Neural cell (in vitro differentiated cells): Measurements from ENCODE around the gene ARHGEF10L. TPM values are rescaled to one million over a fixed set of nuclear protein-coding genes. Genes with fewer than 3 reads are reported as not detected.

ENCODE experiments used
- H2AFZ ChIP-seq: fragments of 200-600, 300-800 bp; sonication (generic), shearing (Covaris generic); 2 replicates; pipeline ENCODE4 v1.6.0; 2014; ENCODE audit warnings: low read depth, mild to moderate bottlenecking, antibody characterized with exemption, low read length, moderate library complexity
- H3F3A ChIP-seq: fragments of 200-600 bp; shearing (Covaris generic); 2 replicates; pipeline ENCODE4 v1.6.1; 2016; ENCODE audit warnings: mild to moderate bottlenecking, moderate library complexity, mixed read lengths, antibody characterized with exemption, low read length; ENCODE audit not compliant: insufficient read depth, poor library complexity, severe bottlenecking
- H3K27ac ChIP-seq: fragments of 200-600, 300-800 bp; sonication (generic), shearing (Covaris generic); 2 replicates; pipeline ENCODE4 v1.5.1; 2014; ENCODE audit warnings: mild to moderate bottlenecking, low read length, moderate library complexity
- H3K27me3 ChIP-seq: fragments of 300-800, 200-600 bp; sonication (generic), shearing (Covaris generic); 2 replicates; pipeline ENCODE4 v1.6.0; 2014; ENCODE audit warnings: mild to moderate bottlenecking, low read depth, low read length, moderate library complexity; ENCODE audit not compliant: insufficient read depth
- H3K36me3 ChIP-seq: fragments of 300-800, 200-600 bp; sonication (generic), shearing (Covaris generic); 2 replicates; pipeline ENCODE4 v1.5.1; 2014; ENCODE audit warnings: mild to moderate bottlenecking, antibody characterized with exemption, low read length, moderate library complexity; ENCODE audit not compliant: insufficient read depth
- H3K4me2 ChIP-seq: fragments of 300-800, 200-600 bp; sonication (generic), shearing (Covaris generic); 2 replicates; pipeline ENCODE4 v1.6.0; 2014; ENCODE audit warnings: mild to moderate bottlenecking, low read length
- H3K4me3 ChIP-seq: fragments of 300-800, 200-600 bp; sonication (generic), shearing (Covaris generic); 2 replicates; pipeline ENCODE4 v1.5.1; 2014; ENCODE audit warnings: mild to moderate bottlenecking, low read length, moderate library complexity
- H3K79me2 ChIP-seq: fragments of 200-600 bp; shearing (Covaris generic); replicated peaks from 2 replicates; pipeline ENCODE4 v1.6.0; 2014; ENCODE audit warnings: mild to moderate bottlenecking, low read length, moderate library complexity; ENCODE audit not compliant: insufficient read depth
- H3K9ac ChIP-seq: fragments of 300-800, 200-600 bp; sonication (generic), shearing (Covaris generic); 2 replicates; pipeline ENCODE4 v1.6.1; 2016; ENCODE audit warnings: mild to moderate bottlenecking, low read length, mixed read lengths
- H3K9me2 ChIP-seq: fragments of 200-600 bp; shearing (Covaris generic); 2 replicates; pipeline ENCODE4 v1.6.1; 2016; ENCODE audit warnings: mild to moderate bottlenecking, low read length, mixed read lengths; ENCODE audit not compliant: insufficient read depth
- H3K9me3 ChIP-seq: fragments of 200-600, 300-800 bp; sonication (generic), shearing (Covaris generic); 2 replicates; pipeline ENCODE4 v1.6.1; 2016; ENCODE audit warnings: mild to moderate bottlenecking, mixed run types, low read length, moderate library complexity, mixed read lengths
- H4K20me1 ChIP-seq: fragments of 200-600 bp; shearing (Covaris generic); 2 replicates; pipeline ENCODE4 v1.6.1; 2016; ENCODE audit warnings: mild to moderate bottlenecking, mixed run types; ENCODE audit not compliant: insufficient read depth
- EP300 ChIP-seq: fragments of 450-650 bp; conservative IDR thresholded peaks from 2 replicates; pipeline ENCODE4 v1.6.1; 2014; ENCODE audit warnings: antibody characterized with exemption, mild to moderate bottlenecking, moderate library complexity; ENCODE audit not compliant: poor library complexity, severe bottlenecking
- EZH2 ChIP-seq: fragments of 200-600, 300-800 bp; shearing (Covaris generic), sonication (generic); IDR thresholded peaks from 2 replicates; pipeline ENCODE4 v1.6.1; 2014; ENCODE audit warnings: antibody characterized with exemption, low read length, borderline replicate concordance, mild to moderate bottlenecking; ENCODE audit not compliant: insufficient read depth, poor library complexity, severe bottlenecking
- MXI1 ChIP-seq: fragments of 450-650 bp; conservative IDR thresholded peaks from 2 replicates; pipeline ENCODE4 v1.6.1; 2014; ENCODE audit warnings: antibody characterized with exemption, mild to moderate bottlenecking; ENCODE audit not compliant: poor library complexity, severe bottlenecking
- POLR2AphosphoS5 ChIP-seq: IDR thresholded peaks from 2 replicates; pipeline ENCODE4 v1.6.1; 2012
- RAD21 ChIP-seq: fragments of 450-650 bp; conservative IDR thresholded peaks from 2 replicates; pipeline ENCODE4 v1.6.1; 2014; ENCODE audit warnings: antibody characterized with exemption, mild to moderate bottlenecking, moderate library complexity
- REST ChIP-seq: IDR thresholded peaks from 2 replicates; pipeline ENCODE4 v1.6.1; 2012; ENCODE audit warnings: borderline replicate concordance
- SMC3 ChIP-seq: fragments of 450-650 bp; conservative IDR thresholded peaks from 2 replicates; pipeline ENCODE4 v1.6.1; 2014; ENCODE audit warnings: antibody characterized with exemption, mild to moderate bottlenecking, moderate library complexity; ENCODE audit not compliant: poor library complexity
- TAF1 ChIP-seq: IDR thresholded peaks from 2 replicates; pipeline ENCODE4 v1.6.1; 2012; ENCODE audit warnings: low read depth
- polyA plus RNA-seq: library from polyadenylated mRNA; depleted of rRNA; stranded (reverse); fragments of >200 nt; gene quantifications from 2 replicates; pipeline ENCODE4 v1.2.3, GENCODE V29; 2014
- TF ChIP-seq, protein P1 (sequence below): fragments of 450-650 bp; IDR thresholded peaks from 2 replicates; pipeline ENCODE4 v1.5.1; 2014; ENCODE audit warnings: antibody characterized with exemption, mild to moderate bottlenecking, moderate library complexity; ENCODE audit not compliant: poor library complexity, severe bottlenecking

ARHGEF10L gene
- polyA plus RNA-seq, 1 donor from 2014 or later: 123 TPM

DNA sequence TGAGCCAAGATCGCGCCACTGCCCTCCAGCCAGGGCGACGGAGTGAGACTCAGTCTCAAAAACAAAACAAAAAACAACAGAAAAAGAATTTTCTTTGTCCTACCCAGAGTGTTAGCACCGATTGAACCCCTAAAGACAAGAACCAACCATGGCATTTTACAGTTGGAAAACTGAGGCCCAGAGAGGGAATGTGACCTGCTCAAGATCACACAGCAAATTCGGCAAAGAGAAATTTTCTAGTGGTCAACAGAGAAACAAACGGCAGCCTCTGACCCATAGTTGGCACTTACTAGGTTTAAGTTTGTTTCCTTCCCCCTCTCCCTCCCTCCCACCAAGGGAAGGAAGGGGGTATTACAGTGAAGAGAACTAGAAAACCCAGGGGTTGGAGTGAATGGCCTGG, 195.1 kb downstream of the ARHGEF10L start:
- no peak overlapping the region for H3K9ac ChIP-seq
- no peaks in the 10 kb centered on the region for H3K36me3 ChIP-seq
- no peak overlapping the region for H3K4me2 ChIP-seq
- TF ChIP-seq POLR2AphosphoS5 (no peak), RAD21 (no peak), TAF1 (no peak)
- no peak overlapping the region for H3K27ac ChIP-seq
- no peaks in the 10 kb centered on the region for H3K9me3 ChIP-seq
- H3F3A ChIP-seq: no peaks in the 10 kb centered on the region
- no peaks in the 10 kb centered on the region for H3K9me2 ChIP-seq
- no peak overlapping the region for H3K4me3 ChIP-seq
- H3K27me3 ChIP-seq: no peaks in the 10 kb centered on the region
- no peak overlapping the region for H2AFZ ChIP-seq
- H4K20me1 ChIP-seq: no peaks in the 10 kb centered on the region
- no peaks in the 10 kb centered on the region for H3K79me2 ChIP-seq

DNA sequence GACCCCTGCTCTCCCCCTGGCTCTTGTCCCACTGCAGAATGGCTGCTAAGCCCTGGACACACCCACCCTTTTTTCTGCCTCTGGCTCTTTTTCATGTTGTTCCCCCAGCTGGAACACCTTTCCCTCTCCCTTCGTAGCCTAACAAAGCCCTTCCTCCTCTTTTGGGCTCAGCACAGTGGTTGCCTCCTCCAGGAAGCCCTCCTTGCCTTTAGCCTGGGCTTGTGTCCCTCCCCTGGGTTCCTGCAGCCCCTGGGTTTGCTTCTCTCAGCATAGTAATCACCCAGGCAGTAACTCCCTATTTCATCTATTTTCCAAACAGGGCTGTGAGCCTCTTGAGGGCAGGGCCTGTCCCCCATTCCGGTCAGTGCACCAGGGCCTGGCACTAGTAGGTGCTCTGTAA, 195.8 kb downstream of the ARHGEF10L start:
- H3K9me2 ChIP-seq: no peaks in the 10 kb centered on the region
- H3K9ac ChIP-seq: no peak overlapping the region
- no peak overlapping the region for H3K4me2 ChIP-seq
- no peaks in the 10 kb centered on the region for H4K20me1 ChIP-seq
- no peak overlapping the region for H3K4me3 ChIP-seq
- TF ChIP-seq, protein P1, sequence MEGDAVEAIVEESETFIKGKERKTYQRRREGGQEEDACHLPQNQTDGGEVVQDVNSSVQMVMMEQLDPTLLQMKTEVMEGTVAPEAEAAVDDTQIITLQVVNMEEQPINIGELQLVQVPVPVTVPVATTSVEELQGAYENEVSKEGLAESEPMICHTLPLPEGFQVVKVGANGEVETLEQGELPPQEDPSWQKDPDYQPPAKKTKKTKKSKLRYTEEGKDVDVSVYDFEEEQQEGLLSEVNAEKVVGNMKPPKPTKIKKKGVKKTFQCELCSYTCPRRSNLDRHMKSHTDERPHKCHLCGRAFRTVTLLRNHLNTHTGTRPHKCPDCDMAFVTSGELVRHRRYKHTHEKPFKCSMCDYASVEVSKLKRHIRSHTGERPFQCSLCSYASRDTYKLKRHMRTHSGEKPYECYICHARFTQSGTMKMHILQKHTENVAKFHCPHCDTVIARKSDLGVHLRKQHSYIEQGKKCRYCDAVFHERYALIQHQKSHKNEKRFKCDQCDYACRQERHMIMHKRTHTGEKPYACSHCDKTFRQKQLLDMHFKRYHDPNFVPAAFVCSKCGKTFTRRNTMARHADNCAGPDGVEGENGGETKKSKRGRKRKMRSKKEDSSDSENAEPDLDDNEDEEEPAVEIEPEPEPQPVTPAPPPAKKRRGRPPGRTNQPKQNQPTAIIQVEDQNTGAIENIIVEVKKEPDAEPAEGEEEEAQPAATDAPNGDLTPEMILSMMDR: no peak
- TF ChIP-seq EP300 (no peak), REST (no peak), POLR2AphosphoS5 (no peak), RAD21 (no peak), TAF1 (no peak), SMC3 (no peak), MXI1 (no peak), EZH2 (no peak)
- H3K79me2 ChIP-seq: no peaks in the 10 kb centered on the region
- no peaks in the 10 kb centered on the region for H3K36me3 ChIP-seq
- no peaks in the 10 kb centered on the region for H3F3A ChIP-seq
- no peaks in the 10 kb centered on the region for H3K9me3 ChIP-seq
- no peaks in the 10 kb centered on the region for H3K27me3 ChIP-seq
- H2AFZ ChIP-seq: no peak overlapping the region
- H3K27ac ChIP-seq: no peak overlapping the region

GRCh38 chr1:17735793-17736192, 196.3 kb downstream of the ARHGEF10L start:
- no peaks in the 10 kb centered on the region for H4K20me1 ChIP-seq
- no peak overlapping the region for H2AFZ ChIP-seq
- H3K4me2 ChIP-seq: no peak overlapping the region
- no peaks in the 10 kb centered on the region for H3K27me3 ChIP-seq
- H3K9ac ChIP-seq: no peak overlapping the region
- no peaks in the 10 kb centered on the region for H3K9me3 ChIP-seq
- no peaks in the 10 kb centered on the region for H3K36me3 ChIP-seq
- TF ChIP-seq RAD21: no peak
- no peaks in the 10 kb centered on the region for H3K79me2 ChIP-seq
- no peak overlapping the region for H3K27ac ChIP-seq
- H3K9me2 ChIP-seq: no peaks in the 10 kb centered on the region
- no peak overlapping the region for H3K4me3 ChIP-seq
- H3F3A ChIP-seq: no peaks in the 10 kb centered on the region
